Measurements from ENCODE around the gene NFIB.

The NFIB gene

GRCh38 chr9:14340994-14341393 is 27.1 kb upstream of the NFIB start:
- DNase-seq (ENCODE audit: low read depth), result no peak
- no peak overlapping the region for H3K4me3 ChIP-seq (replicated peaks; ENCODE audit: low read depth, low read length)
- TF ChIP-seq, protein P1, sequence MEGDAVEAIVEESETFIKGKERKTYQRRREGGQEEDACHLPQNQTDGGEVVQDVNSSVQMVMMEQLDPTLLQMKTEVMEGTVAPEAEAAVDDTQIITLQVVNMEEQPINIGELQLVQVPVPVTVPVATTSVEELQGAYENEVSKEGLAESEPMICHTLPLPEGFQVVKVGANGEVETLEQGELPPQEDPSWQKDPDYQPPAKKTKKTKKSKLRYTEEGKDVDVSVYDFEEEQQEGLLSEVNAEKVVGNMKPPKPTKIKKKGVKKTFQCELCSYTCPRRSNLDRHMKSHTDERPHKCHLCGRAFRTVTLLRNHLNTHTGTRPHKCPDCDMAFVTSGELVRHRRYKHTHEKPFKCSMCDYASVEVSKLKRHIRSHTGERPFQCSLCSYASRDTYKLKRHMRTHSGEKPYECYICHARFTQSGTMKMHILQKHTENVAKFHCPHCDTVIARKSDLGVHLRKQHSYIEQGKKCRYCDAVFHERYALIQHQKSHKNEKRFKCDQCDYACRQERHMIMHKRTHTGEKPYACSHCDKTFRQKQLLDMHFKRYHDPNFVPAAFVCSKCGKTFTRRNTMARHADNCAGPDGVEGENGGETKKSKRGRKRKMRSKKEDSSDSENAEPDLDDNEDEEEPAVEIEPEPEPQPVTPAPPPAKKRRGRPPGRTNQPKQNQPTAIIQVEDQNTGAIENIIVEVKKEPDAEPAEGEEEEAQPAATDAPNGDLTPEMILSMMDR (IDR thresholded peaks at IDR 0.05; ENCODE audit: low read length, missing control alignments), result no peak

GRCh38 chr9:14340219-14340873 is 26.4 kb upstream of the NFIB start:
- DNase-seq (ENCODE audit: low read depth), result no peak
- TF ChIP-seq, protein P1 (IDR thresholded peaks at IDR 0.05; ENCODE audit: low read length, missing control alignments), result no peak
- no peak overlapping the region for H3K4me3 ChIP-seq (replicated peaks; ENCODE audit: low read depth, low read length)

GRCh38 chr9:14339746-14340145 is 25.8 kb upstream of the NFIB start:
- DNase-seq (ENCODE audit: low read depth), result no peak
- TF ChIP-seq, protein P1 (IDR thresholded peaks at IDR 0.05; ENCODE audit: low read length, missing control alignments), result no peak
- no peak overlapping the region for H3K4me3 ChIP-seq (replicated peaks; ENCODE audit: low read depth, low read length)

GRCh38 chr9:14337615-14338014 is 23.7 kb upstream of the NFIB start:
- DNase-seq (ENCODE audit: low read depth), result no peak
- no peak overlapping the region for H3K4me3 ChIP-seq (replicated peaks; ENCODE audit: low read depth, low read length)
- TF ChIP-seq, protein P1 (IDR thresholded peaks at IDR 0.05; ENCODE audit: low read length, missing control alignments), result no peak

DNA sequence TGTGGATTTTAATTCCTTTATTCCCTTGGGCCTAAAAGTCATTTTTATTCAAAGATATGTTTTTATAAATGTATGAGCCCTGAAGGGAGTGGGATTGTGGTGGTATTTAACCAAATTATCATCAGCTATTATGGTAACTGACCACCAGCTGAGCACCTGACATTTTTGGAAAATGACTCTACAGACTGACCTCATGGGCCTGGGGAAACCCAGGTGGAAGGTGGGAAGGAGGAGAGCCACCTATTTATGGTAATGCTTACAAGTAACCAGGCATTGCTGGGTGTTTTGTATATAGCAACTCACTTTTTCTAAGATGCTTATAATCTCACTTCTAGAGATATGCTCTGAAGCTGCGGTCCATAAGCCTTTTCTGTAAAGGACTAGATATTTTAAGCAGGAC is 22.3 kb upstream of the NFIB start:
- H3K4me3 ChIP-seq (replicated peaks; ENCODE audit: low read depth, low read length), result no peak overlapping the region
- TF ChIP-seq, protein P1 (IDR thresholded peaks at IDR 0.05; ENCODE audit: low read length, missing control alignments), result no peak
- no peak for DNase-seq (ENCODE audit: low read depth)

DNA sequence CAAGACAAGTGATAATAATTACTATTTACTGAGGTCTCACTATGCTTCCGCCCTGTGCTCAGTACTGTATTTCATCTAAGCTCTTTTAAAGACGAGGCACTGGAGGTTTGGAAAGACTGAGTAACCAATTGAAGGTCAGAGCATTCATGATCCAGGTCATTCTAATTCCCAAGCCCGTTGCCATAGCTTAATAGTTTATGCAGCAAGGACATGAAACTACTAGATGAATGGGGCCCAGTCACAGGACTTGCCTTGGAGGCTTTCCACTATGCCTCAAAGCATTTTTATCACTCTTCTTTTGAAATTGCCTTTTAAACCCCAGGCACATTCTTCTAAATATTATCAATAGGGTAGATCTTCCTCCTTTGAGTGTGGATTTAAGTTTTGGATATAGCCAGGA is 17.2 kb upstream of the NFIB start:
- TF ChIP-seq, protein P1 (IDR thresholded peaks at IDR 0.05; ENCODE audit: low read length, missing control alignments), result no peak
- no peak for DNase-seq (ENCODE audit: low read depth)
- H3K4me3 ChIP-seq (replicated peaks; ENCODE audit: low read depth, low read length), result no peak overlapping the region

- H3K4me3 ChIP-seq (replicated peaks; ENCODE audit: low read depth, low read length), result no peak overlapping the region
- TF ChIP-seq, protein P1 (IDR thresholded peaks at IDR 0.05; ENCODE audit: low read length, missing control alignments), result no peak
- DNase-seq (ENCODE audit: low read depth), result no peak
These were observed 13.1 kb upstream of the NFIB start for GRCh38 chr9:14327036-14327435.
